ENCODE data around the gene PGS1. TPM values are rescaled to one million over a fixed set of nuclear protein-coding genes. Genes with fewer than 3 reads are reported as not detected.

Gene PGS1
- total RNA-seq, 1 experiment from 2014 or later = 25.7 TPM

- H3K4me1 Mint-ChIP-seq (ENCODE audit: insufficient read depth, unreplicated experiment) = peaks cover 11% of the 10 kb centered on the region
- no peak within 1 kb of the TSS for H3K27ac Mint-ChIP-seq (ENCODE audit: low read depth, unreplicated experiment)
- no TSS peak for BruUV-seq (replicated peaks)
- H3K4me3 Mint-ChIP-seq (ENCODE audit: unreplicated experiment) = peak within 1 kb of the TSS; percentile 73
- H3K9me3 Mint-ChIP-seq (ENCODE audit: unreplicated experiment) = no peaks in the 10 kb centered on the region
- no peaks in the 10 kb centered on the region for H3K27me3 Mint-ChIP-seq (ENCODE audit: insufficient read depth, unreplicated experiment)
- peaks cover 22% of the 10 kb centered on the region for H3K36me3 Mint-ChIP-seq (ENCODE audit: insufficient read depth, unreplicated experiment)
- CTCF ChIA-PET = interaction anchor here (0.7 to 3.3 kb wide), 8 partner anchors 10 to 109 kb away, joined by 3 to 36 read pairs (median 6); no protein-coding TSS in a partner anchor
- intact Hi-C loops (cut with micrococcal nuclease) = loop anchor here (1.0 to 2.0 kb wide), 5 partner anchors 18 to 349 kb away; no protein-coding TSS in a partner anchor
- TF ChIP-seq, protein P1, sequence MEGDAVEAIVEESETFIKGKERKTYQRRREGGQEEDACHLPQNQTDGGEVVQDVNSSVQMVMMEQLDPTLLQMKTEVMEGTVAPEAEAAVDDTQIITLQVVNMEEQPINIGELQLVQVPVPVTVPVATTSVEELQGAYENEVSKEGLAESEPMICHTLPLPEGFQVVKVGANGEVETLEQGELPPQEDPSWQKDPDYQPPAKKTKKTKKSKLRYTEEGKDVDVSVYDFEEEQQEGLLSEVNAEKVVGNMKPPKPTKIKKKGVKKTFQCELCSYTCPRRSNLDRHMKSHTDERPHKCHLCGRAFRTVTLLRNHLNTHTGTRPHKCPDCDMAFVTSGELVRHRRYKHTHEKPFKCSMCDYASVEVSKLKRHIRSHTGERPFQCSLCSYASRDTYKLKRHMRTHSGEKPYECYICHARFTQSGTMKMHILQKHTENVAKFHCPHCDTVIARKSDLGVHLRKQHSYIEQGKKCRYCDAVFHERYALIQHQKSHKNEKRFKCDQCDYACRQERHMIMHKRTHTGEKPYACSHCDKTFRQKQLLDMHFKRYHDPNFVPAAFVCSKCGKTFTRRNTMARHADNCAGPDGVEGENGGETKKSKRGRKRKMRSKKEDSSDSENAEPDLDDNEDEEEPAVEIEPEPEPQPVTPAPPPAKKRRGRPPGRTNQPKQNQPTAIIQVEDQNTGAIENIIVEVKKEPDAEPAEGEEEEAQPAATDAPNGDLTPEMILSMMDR (IDR thresholded peaks at IDR 0.05; ENCODE audit: unreplicated experiment) = no peak
- POLR2A ChIA-PET = interaction anchor here (0.6 to 4.3 kb wide), 13 partner anchors 16 to 347 kb away, joined by 3 to 35 read pairs (median 4); partner anchors contain the start of gene PGS1
- DNase-seq (ENCODE audit: unreplicated experiment) = peak; percentile 96
These were observed 18.5 kb upstream of the PGS1 start, which contains the start of gene SOCS3 for GRCh38 chr17:78359997-78360370. TSS of gene SOCS3 (minus strand) at chr17:78360077. CDS start at chr17:78359095, 982 bp downstream.

GRCh38 chr17:78360371-78361224 is 17.9 kb upstream of the PGS1 start:
- TF ChIP-seq, protein P1 (IDR thresholded peaks at IDR 0.05; ENCODE audit: unreplicated experiment) = peak; percentile 85
- no peaks in the 10 kb centered on the region for H3K27me3 Mint-ChIP-seq (ENCODE audit: insufficient read depth, unreplicated experiment)
- POLR2A ChIA-PET = interaction anchor here (0.6 to 4.3 kb wide), 16 partner anchors 13 to 346 kb away, joined by 3 to 35 read pairs (median 4); partner anchors contain the start of gene PGS1
- DNase-seq (ENCODE audit: unreplicated experiment) = peak; percentile 89
- CTCF ChIA-PET = interaction anchor here (0.5 to 3.3 kb wide), 24 partner anchors 9 to 938 kb away, joined by 3 to 36 read pairs (median 4); partner anchors contain the start of gene TMC6
- peak overlapping the region; percentile 73 for H3K4me3 Mint-ChIP-seq (ENCODE audit: unreplicated experiment)
- no TSS peak for BruUV-seq (replicated peaks)
- no peaks in the 10 kb centered on the region for H3K9me3 Mint-ChIP-seq (ENCODE audit: unreplicated experiment)
- H3K4me1 Mint-ChIP-seq (ENCODE audit: insufficient read depth, unreplicated experiment) = peaks cover 7% of the 10 kb centered on the region
- intact Hi-C loops (cut with micrococcal nuclease) = loop anchor here (1.0 to 2.0 kb wide), 5 partner anchors 18 to 348 kb away; no protein-coding TSS in a partner anchor
- H3K36me3 Mint-ChIP-seq (ENCODE audit: insufficient read depth, unreplicated experiment) = peaks cover 22% of the 10 kb centered on the region
- no peak overlapping the region for H3K27ac Mint-ChIP-seq (ENCODE audit: low read depth, unreplicated experiment)

DNA sequence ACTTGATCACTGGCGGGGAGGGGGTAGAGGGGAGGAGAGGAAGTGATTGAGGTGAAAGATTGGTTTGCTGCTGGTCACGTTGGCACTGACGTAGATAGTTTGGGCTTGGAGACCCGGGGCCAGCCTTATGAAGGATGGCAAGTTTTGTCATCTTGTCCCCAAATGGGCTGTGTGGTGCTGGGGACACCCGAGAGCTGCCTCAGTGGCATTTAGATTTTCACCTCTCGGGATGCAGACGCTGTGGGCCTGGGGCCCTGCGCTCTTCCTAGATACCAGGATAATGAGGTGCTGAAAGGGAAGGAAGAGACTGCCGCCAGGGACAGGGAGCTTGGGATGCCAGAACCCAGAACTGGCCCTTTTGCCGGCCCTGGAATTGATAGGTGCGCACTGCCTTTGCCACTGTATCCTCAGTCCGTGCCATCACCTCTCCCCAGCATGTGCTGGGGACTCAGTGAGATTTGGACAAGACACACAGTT is 17.2 kb upstream of the PGS1 start:
- Mint-ChIP-seq H3K4me1 (ENCODE audit: insufficient read depth, unreplicated experiment) (no peaks in the 10 kb centered on the region), H3K36me3 (ENCODE audit: insufficient read depth, unreplicated experiment) (peaks cover 22% of the 10 kb centered on the region), H3K27me3 (ENCODE audit: insufficient read depth, unreplicated experiment) (no peaks in the 10 kb centered on the region), H3K27ac (ENCODE audit: low read depth, unreplicated experiment) (no peak overlapping the region), H3K4me3 (ENCODE audit: unreplicated experiment) (no peak overlapping the region), H3K9me3 (ENCODE audit: unreplicated experiment) (no peaks in the 10 kb centered on the region)
- TF ChIP-seq, protein P1 (IDR thresholded peaks at IDR 0.05; ENCODE audit: unreplicated experiment) = no peak
- DNase-seq (ENCODE audit: unreplicated experiment) = no peak
- POLR2A ChIA-PET = interaction anchor here (0.6 to 3.6 kb wide), 13 partner anchors 13 to 88 kb away, joined by 3 to 35 read pairs (median 4); partner anchors contain the start of gene PGS1
- BruUV-seq (replicated peaks) = no TSS peak
- CTCF ChIA-PET = interaction anchor here (0.6 to 3.3 kb wide), 19 partner anchors 9 to 939 kb away, joined by 3 to 36 read pairs (median 4); partner anchors contain the start of gene TMC6
- intact Hi-C loops (cut with micrococcal nuclease) = loop anchor here (2.0 kb wide), 1 partner anchor 348 kb away; no protein-coding TSS in a partner anchor

DNA sequence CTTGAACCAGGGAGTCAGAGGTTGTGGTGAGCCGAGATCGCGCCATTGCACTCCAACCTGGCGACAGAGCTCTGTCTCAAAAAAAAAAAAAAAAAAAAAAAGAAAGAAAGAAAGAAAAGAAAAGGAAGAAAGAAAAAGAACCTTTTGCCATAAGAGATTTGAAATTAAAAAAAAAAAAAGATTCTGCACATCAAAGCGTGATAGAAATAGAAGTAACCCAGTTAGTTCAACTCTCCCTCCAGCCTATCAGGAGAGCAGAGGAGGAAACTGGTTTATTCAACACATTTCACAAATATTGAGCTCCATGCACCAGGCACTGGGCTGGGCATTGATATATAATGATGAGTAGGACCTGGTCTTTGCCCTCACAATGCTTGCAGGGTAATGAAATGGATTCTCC is 16.2 kb upstream of the PGS1 start:
- CTCF ChIA-PET = interaction anchor here (1.0 to 3.3 kb wide), 4 partner anchors 21 to 61 kb away, joined by 4 to 36 read pairs (median 9); no protein-coding TSS in a partner anchor
- no TSS peak for BruUV-seq (replicated peaks)
- intact Hi-C loops (cut with micrococcal nuclease) = no loop called here
- Mint-ChIP-seq H3K27me3 (ENCODE audit: insufficient read depth, unreplicated experiment) (no peaks in the 10 kb centered on the region), H3K4me3 (ENCODE audit: unreplicated experiment) (no peak overlapping the region), H3K9me3 (ENCODE audit: unreplicated experiment) (no peaks in the 10 kb centered on the region), H3K4me1 (ENCODE audit: insufficient read depth, unreplicated experiment) (no peaks in the 10 kb centered on the region), H3K36me3 (ENCODE audit: insufficient read depth, unreplicated experiment) (peaks cover 14% of the 10 kb centered on the region), H3K27ac (ENCODE audit: low read depth, unreplicated experiment) (no peak overlapping the region)
- POLR2A ChIA-PET = interaction anchor here (1.1 to 2.9 kb wide), 2 partner anchors 13 to 59 kb away, joined by 3 to 18 read pairs; no protein-coding TSS in a partner anchor
- DNase-seq (ENCODE audit: unreplicated experiment) = no peak
- TF ChIP-seq, protein P1 (IDR thresholded peaks at IDR 0.05; ENCODE audit: unreplicated experiment) = no peak
